Renal pelvis (tissue), 12 donors: ENCODE data around the gene ADAM11. TPM values are rescaled to one million over a fixed set of nuclear protein-coding genes. Genes with fewer than 3 reads are reported as not detected.
"Not testable (repeated sequence)": the region's sequence is repeated elsewhere in the genome, so short reads cannot be mapped to it uniquely, and the experiment has no call there.

Experiments
- DNase-seq: peaks from one replicate; pipeline ENCODE4 v3.0.0-alpha.2; 2013
- long read RNA-seq, 16 experiments: transcript quantifications; one replicate each; lab custom pipeline, GENCODE V29; 2026
- polyA plus RNA-seq, 3 donors: library from polyadenylated mRNA; unstranded; fragments of 120-200 nt; gene quantifications; one replicate each; pipeline ENCODE4 v1.2.1, GENCODE V29; 2013; ENCODE audit not compliant: insufficient read length in 3 of 3

ADAM11 gene, protein sequence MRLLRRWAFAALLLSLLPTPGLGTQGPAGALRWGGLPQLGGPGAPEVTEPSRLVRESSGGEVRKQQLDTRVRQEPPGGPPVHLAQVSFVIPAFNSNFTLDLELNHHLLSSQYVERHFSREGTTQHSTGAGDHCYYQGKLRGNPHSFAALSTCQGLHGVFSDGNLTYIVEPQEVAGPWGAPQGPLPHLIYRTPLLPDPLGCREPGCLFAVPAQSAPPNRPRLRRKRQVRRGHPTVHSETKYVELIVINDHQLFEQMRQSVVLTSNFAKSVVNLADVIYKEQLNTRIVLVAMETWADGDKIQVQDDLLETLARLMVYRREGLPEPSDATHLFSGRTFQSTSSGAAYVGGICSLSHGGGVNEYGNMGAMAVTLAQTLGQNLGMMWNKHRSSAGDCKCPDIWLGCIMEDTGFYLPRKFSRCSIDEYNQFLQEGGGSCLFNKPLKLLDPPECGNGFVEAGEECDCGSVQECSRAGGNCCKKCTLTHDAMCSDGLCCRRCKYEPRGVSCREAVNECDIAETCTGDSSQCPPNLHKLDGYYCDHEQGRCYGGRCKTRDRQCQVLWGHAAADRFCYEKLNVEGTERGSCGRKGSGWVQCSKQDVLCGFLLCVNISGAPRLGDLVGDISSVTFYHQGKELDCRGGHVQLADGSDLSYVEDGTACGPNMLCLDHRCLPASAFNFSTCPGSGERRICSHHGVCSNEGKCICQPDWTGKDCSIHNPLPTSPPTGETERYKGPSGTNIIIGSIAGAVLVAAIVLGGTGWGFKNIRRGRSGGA
- polyA plus RNA-seq: 1 to 10 TPM; 2.7 to 3.7 (median 3.4) TPM
- long read RNA-seq, donor 1: 0 reads
- long read RNA-seq, donor 2: 0 reads
- long read RNA-seq, donor 3: 0 reads
- long read RNA-seq, donor 4: 0 reads
- long read RNA-seq, donor 5: 0 reads
- long read RNA-seq, donor 6: 0 reads
- long read RNA-seq, donor 7: 0 reads
- long read RNA-seq, donor 8: 0 reads
- long read RNA-seq, donor 9: 0 reads
- long read RNA-seq, donor 10: 0 reads
- long read RNA-seq, donor 11: 0 reads
- long read RNA-seq, donor 12: 0 reads
- long read RNA-seq, donor 13: 0 reads
- long read RNA-seq, donor 14: 0 reads
- long read RNA-seq, donor 15: 0 reads
- long read RNA-seq, donor 16: 0 reads

- DNase-seq: no peak
These were observed at the start of gene ADAM11 for GRCh38 chr17:44758414-44759085. Gene ADAM11, plus strand, starts transcription at chr17:44758988. Its CDS starts 212 bp downstream, at chr17:44759200.

DNA sequence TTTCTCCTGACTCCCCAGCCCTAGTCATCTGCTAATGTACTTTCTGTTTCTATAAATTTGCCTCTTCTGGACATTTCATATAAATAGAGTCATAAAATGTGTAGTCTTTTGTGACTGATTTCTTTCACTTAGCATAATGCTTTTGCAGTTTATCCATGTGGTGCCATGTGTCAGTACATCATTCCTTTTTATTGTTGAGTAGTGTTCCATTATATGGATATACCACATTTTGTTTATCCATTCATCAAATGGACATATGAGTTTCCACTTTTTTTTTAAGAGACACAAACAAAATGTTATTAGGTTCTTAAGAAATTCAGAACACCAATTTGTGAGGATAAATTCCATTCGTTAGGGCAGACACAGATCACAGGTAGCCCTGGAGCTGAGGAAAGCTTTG, 39.3 kb upstream of the ADAM11 start:
- no peak for DNase-seq

- DNase-seq: no peak
These were observed 36.5 kb upstream of the ADAM11 start for GRCh38 chr17:44722254-44722653.

DNA sequence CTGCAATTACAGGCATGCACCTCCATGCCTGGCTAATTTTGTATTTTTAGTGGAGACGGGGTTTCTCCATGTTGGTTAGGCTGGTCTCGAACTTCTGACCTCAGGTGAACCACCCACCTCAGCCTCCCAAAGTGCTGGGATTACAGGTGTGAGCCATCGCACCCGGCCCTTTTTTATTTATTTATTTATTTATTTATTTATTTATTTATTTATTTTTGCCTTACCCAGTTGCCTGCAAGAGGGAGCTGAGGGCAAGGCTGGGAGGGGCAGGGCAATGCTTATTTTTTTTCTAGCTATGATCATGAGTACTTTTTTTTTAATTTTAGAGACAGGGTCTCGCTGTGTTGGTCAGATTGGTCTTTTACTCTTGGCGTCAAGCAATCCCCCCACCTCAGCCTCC, 32.7 kb upstream of the ADAM11 start:
- not testable (repeated sequence) for DNase-seq

- DNase-seq: no peak
These were observed 25.0 kb upstream of the ADAM11 start for GRCh38 chr17:44733753-44734152.

DNA sequence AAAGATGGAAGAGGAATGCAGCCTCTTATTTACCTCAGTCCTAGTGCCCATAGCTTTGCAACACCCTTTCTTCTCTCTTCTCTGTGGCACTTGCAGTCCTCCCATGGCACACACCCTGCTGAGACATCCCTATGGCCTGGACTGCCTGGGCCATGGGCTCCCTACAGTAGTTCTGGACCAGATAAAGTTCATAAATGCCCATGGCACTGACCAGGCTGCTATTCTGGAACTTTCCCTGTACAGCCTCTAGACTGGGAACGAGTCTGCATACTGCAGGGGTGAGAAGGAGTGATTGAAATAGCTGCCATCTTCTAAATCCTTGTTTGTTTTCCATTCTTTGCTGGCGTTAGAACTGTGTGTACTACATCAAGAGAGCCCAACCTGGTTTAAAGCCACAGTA, 24.5 kb upstream of the ADAM11 start:
- no peak for DNase-seq

GRCh38 chr17:44736551-44737240, 22.1 kb upstream of the ADAM11 start:
- DNase-seq: no peak

DNA sequence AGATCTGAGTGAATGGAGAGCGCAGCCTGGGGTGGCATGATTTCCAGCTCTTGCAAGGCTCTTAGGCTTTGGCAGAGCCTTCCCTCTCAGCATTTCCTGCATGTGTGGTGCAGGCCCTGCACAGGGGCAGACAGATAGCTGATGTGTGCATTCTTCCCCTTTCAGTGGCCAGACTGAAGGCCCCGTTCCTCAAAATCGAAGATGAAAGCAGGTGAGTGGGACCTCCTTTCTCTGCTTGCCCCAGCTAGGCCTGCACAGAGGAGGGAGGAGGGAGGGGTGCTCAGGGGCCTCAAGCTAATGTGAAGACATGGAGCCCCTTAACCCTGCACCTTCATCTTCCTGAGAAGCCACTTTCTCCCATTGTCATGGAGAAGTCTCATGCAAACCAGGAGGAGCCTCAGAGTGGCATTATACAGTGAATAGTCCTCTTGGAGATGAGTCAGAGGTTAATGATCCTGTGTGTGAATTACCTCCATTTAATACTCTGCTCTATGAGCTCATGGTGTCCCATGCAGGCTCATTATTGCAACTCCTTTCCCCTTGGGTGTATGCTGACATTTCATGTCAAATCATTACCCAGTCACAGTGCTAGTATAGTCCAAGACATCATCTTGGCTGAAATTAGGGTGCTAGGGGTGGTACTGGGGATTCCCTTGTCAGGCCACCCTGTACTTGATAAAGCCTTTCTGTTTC, 20.4 kb upstream of the ADAM11 start:
- DNase-seq: no peak

DNA sequence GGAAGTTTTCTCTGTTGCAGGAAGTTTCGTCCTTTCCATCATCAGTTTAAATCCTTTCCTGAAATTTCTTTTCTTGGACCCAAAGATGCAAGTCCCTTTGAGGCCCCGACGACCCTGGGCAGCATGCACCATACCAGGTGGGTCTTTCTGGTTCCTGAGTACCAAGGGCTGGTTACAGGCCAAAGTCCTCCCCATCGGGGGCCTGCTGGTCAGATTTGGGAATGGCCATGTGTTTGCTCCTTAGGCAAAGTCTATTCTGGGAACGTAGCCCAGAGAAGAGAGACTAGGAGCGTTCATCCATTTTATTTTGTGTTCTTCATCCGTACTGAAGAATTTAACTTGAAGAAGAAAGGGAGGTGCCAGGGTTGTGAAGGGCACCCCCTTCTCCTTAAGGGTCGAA, 17.5 kb upstream of the ADAM11 start:
- DNase-seq: no peak

DNA sequence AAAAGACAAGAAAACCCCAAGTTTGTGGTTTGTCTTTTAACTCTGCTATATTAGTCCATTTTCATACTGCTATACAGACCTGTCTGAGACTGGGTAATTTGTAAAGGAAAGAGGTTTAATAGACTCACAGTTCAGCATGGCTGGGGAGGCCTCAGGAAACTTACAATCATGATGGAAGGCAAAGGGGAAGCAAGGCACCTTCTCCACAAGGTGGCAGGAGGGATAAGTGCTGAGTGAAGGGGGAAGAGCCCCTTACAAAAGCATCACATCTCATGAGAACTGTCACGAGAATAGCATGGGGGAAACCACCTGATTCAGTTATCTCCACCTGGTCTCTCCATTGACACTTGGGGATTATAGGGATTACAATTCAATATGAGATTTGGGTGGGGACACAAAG, 13.5 kb upstream of the ADAM11 start:
- no peak for DNase-seq

DNA sequence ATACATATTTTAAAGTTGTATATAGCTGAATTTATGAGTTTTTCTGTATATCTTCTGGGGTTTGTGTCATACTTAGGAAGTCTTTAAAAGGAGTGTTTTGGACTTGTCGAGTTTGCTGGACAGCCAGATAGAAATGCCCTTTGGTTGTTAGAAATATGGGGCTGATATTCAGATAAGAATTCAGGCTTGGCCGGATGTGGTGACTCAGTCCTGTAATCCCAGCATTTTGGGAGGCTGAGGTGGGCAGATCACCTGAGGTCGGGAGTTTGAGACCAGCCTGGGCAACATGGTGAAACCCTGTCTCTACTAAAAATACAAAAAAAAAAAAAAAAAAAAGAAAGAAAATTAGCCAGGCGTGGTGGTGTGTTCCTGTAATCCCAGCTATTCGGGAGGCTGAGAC, 13.1 kb upstream of the ADAM11 start:
- not testable (repeated sequence) for DNase-seq

DNA sequence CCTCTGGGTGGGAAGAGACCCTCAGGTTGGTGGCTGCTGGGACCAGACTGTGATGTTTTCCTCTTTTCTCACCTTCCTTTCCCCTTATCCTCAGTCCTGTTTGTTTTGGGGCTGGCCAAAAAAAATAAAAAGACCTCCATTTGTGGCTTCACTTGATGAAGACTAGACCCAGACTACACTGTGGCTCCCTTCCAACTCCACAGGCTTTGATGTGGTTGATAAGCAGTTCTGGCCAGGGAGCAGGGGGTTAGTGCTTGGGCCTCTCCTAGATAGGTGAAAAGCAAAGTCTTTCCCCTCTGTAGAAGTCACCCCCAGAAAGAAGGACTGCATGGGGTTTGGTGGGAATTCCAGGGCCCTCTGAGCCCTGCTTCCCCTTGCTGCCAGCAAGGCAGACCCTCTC, 11.2 kb upstream of the ADAM11 start:
- DNase-seq: no peak

DNA sequence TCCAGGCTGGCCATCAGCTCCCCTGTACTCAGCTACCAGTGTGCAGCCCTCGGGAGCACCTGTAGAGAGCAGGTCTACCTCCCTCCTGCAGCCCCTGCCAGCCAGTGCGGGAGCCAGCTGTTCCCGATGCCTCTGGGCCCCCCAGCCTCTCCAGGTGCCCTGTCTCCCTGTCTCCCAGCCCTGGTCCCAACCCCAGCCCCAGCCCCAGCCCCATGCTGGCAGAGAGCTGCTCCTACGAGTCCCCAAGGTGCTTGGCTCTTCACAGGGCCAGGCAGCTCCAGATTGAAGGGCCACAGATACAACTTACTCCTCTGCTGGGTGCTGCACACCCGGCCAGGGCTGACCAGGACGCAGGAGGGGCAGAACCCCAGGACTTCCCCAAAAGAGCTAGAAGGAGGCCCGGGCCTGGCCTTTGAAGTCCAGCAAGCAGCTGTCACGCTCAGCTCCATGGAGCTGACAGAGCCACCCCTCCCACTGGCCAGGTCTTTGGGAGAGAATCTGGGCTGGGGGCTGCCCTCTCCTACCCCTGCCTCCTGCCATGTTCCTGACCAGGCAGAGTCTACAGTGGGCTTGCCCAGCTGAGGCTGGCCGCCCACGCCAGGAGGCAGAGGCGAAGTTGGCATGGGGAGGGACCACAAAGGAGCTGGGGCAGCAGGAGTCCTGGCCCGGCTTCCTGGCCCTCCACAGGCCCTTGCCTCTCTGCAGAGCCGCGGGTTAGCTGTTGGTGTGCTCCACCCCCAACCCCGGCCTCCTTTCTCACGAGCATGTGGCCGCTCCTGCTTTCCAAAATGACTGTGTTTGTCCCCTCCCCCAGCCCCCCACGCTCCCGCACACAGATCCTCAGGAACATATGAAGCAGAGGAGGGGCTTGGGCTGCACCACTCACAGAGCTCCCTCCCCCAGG, 9.5 kb upstream of the ADAM11 start:
- no peak for DNase-seq

DNA sequence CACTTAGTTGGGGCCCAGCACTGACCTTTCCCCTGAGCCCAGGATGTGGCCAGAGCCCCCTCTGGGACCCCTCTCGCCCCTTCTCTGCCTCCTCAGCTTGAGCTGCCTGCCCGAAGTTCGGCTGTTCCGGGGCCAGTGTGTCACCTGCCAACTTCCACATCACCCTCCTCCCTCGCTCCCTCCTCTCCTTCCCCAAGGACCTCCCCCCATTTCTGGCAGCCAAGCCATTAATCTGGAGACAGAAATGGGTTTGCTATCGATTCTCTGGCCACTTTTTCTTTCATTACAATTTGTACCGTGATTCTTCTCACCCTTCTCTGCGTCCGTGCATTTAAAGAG, 8.8 kb upstream of the ADAM11 start:
- DNase-seq: no peak

DNA sequence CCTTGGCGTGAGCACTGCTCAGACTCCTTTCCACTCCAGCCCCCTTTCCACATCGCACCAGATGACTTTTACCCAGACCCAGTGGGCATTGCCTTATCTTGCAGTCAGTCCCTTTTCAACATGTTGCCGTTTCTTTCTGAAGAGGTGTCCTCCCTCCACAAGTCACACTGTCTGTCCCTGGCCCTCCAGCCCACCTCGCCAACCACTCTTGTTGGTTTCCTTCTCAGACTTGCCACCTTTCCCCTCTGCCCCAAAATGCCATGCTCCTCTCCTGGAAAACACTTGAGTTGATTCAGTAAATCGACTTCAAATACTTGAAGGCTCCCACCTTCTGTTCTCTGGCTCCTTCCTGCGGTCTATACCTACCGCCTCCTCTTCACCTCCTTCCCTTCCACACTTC, 7.5 kb upstream of the ADAM11 start:
- DNase-seq: no peak

DNA sequence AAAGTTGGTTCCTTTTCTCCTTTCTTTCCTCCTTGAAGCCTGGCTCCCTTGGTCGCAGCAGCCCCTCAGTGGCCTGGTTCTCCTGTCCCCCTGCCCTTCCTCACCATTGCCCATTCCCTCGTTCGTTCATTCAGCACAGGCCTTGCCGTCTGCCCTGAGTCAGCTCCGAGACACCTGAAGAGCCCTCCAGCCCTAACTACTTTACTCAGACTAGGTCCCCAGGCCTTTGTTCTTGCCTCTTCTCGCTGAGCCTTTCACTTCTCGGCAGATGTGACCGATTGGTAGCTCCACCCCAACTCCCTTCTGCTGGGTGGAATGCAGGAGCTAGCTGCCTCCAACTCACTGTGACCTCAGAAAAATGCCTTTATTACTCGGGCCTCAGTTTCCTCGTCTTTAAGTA, 7.0 kb upstream of the ADAM11 start:
- no peak for DNase-seq

GRCh38 chr17:44752953-44753861, 5.6 kb upstream of the ADAM11 start:
- no peak for DNase-seq

- DNase-seq: no peak
These were observed 4.5 kb upstream of the ADAM11 start for GRCh38 chr17:44754276-44754675.

GRCh38 chr17:44755180-44755579, 3.6 kb upstream of the ADAM11 start:
- not testable (repeated sequence) for DNase-seq
